ENCODE results near the gene CLEC20A. TPM values are rescaled to one million over a fixed set of nuclear protein-coding genes. Genes with fewer than 3 reads are reported as not detected.

The CLEC20A gene
- total and polyA plus RNA-seq, 8 donors, result 0.13 to 0.54 (median 0.41) TPM; not detected in 4

DNA sequence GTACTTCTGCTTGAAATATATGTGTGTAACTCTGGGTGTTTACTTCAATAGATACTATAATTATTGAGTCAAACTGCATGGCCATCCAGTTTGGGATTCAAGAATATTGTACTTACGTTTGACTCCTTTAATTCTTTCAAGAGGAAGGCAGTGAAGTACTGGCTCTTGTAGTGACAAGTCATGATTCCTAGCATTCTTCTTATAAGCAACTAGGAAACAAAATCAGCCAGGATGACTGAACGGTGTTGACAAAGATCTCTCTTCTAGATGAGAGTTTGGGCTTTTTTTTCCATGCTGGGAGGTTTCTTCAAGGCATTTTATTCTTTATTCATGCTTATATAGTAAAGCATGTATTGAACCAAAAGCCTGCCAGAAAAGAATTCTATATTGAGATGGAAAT, 58.3 kb downstream of the CLEC20A start:
- ATAC-seq (peak; percentile 60), DNase-seq (no peak)
- TF ChIP-seq, protein P1, sequence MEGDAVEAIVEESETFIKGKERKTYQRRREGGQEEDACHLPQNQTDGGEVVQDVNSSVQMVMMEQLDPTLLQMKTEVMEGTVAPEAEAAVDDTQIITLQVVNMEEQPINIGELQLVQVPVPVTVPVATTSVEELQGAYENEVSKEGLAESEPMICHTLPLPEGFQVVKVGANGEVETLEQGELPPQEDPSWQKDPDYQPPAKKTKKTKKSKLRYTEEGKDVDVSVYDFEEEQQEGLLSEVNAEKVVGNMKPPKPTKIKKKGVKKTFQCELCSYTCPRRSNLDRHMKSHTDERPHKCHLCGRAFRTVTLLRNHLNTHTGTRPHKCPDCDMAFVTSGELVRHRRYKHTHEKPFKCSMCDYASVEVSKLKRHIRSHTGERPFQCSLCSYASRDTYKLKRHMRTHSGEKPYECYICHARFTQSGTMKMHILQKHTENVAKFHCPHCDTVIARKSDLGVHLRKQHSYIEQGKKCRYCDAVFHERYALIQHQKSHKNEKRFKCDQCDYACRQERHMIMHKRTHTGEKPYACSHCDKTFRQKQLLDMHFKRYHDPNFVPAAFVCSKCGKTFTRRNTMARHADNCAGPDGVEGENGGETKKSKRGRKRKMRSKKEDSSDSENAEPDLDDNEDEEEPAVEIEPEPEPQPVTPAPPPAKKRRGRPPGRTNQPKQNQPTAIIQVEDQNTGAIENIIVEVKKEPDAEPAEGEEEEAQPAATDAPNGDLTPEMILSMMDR (IDR thresholded peaks at IDR 0.05), result no peak
- peaks cover 0 to 20% of the 10 kb centered on the region in 2 donors for H3K36me3 ChIP-seq
- H3K9me3 ChIP-seq, result no peaks in the 10 kb centered on the region
- H3K27ac ChIP-seq, result no peak overlapping the region
- H3K4me3 ChIP-seq, result no peak overlapping the region
- H3K4me1 ChIP-seq, result no peaks in the 10 kb centered on the region
- no peaks in the 10 kb centered on the region for H3K27me3 ChIP-seq
- intact Hi-C loops (cut with DNase I), result no loop called here

DNA sequence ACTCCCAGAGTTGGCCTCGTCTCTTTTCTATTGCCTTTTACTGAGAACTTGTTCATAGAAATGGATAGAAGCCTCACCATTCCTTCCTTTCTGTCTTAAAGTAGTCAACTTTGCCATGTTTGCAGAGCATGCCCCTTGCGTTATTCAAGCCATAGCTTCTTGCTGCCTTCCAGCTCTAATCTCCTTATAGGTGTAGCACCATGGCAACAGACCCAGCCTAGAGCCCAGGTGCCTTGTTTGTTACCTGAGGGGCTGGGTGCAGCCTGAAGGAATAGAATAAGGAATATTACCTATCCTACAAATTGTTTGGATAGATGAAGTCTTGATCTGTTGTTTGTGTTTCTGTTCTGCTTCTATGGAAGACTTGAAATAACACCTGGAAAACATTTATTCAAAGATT, 59.9 kb downstream of the CLEC20A start:
- DNase-seq, result no peak
- no peaks in the 10 kb centered on the region for H3K4me1 ChIP-seq
- intact Hi-C loops (cut with DNase I), result no loop called here
- H3K36me3 ChIP-seq, result peaks cover 0 to 7% of the 10 kb centered on the region in 2 donors
- H3K27me3 ChIP-seq, result no peaks in the 10 kb centered on the region
- H3K9me3 ChIP-seq, result no peaks in the 10 kb centered on the region
- no peak overlapping the region for H3K4me3 ChIP-seq
- no peak for ATAC-seq
- TF ChIP-seq, protein P1 (IDR thresholded peaks at IDR 0.05), result no peak
- no peak overlapping the region for H3K27ac ChIP-seq

DNA sequence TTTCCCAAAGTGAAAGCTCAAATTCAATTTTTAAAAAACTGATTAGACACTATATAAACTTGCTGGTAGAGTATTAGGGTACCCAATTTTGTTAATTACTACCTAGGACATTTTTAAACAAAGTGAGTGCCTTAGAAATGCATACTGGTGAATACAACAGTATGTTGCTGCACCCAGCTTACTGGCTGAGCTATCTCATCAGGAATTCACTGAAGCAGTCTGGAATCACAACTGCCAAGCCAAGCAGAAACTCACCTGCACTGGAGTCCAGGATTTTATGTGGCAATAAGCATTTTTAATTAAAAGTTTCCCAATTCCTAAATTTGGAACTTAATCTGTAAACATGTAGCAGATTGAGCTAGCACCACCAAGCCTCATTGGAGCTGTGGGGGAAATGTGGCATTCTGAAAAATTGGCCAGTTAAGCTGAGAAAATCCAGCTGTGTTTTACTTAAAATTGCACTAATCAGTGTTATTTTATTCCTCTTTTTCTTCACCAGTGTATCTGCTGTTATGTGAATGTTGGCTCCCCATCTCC, 61.8 kb downstream of the CLEC20A start:
- TF ChIP-seq, protein P1 (IDR thresholded peaks at IDR 0.05), result no peak
- intact Hi-C loops (cut with DNase I), result no loop called here
- no peaks in the 10 kb centered on the region for H3K4me1 ChIP-seq
- H3K36me3 ChIP-seq, result no peaks in the 10 kb centered on the region
- no peak for DNase-seq
- H3K9me3 ChIP-seq, result no peaks in the 10 kb centered on the region
- H3K27me3 ChIP-seq, result no peaks in the 10 kb centered on the region
- no peak overlapping the region for H3K27ac ChIP-seq
- H3K4me3 ChIP-seq, result no peak overlapping the region
- peak; percentile 29 for ATAC-seq

DNA sequence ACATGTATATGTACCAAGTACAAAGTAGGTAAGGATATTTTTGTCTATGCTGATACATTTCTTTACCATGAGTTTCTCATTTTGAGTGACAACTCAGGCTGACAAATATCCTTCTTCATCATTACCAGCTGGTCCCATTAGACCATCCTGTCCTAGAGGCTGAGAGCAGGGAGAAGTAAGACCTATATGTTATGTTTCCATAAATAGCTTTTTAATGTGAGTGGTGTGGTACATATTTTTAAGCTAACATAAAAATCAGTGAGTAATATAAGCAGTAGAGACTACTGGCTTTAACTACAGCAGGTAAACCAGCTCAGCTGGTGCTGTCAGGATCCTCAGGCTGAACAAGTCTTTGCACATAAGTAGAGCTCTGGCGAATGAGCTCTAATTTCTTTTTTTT, 62.4 kb downstream of the CLEC20A start:
- no peak for ATAC-seq
- intact Hi-C loops (cut with DNase I), result no loop called here
- H3K27ac ChIP-seq, result no peak overlapping the region
- H3K36me3 ChIP-seq, result no peaks in the 10 kb centered on the region
- H3K9me3 ChIP-seq, result no peaks in the 10 kb centered on the region
- no peak for DNase-seq
- no peaks in the 10 kb centered on the region for H3K27me3 ChIP-seq
- no peak overlapping the region for H3K4me3 ChIP-seq
- no peaks in the 10 kb centered on the region for H3K4me1 ChIP-seq
- TF ChIP-seq, protein P1 (IDR thresholded peaks at IDR 0.05), result no peak

Other genes with a start within 250 kb of the CLEC20A start
- gene TEX35, start 16.1 kb upstream of the CLEC20A start, total RNA-seq, result not detected
- 1 to 10 TPM in 1 of 6 donors, under 1 TPM in 5; 0.27 to 1.0 (median 0.47) TPM for gene TEX35, start 16.1 kb upstream of the CLEC20A start, polyA plus RNA-seq (ENCODE audit: insufficient read length in 6 of 6)
- gene RALGPS2, start 228.3 kb upstream of the CLEC20A start, total RNA-seq, result 10 to 100 TPM in 1 of 2 donors, 1 to 10 TPM in 1; 9.0 to 10.5 TPM
- 10 to 100 TPM; 18.1 to 24.5 (median 21.2) TPM for gene RALGPS2, start 228.3 kb upstream of the CLEC20A start, polyA plus RNA-seq (ENCODE audit: insufficient read length in 6 of 6)